NCI-H1048 (cell line): Measurements from ENCODE around the gene CRELD2.

ENCODE experiments used
- DNase-seq: peaks from one replicate; lab custom pipeline; 2025; lab: John Stamatoyannopoulos, UW

Gene CRELD2

DNA sequence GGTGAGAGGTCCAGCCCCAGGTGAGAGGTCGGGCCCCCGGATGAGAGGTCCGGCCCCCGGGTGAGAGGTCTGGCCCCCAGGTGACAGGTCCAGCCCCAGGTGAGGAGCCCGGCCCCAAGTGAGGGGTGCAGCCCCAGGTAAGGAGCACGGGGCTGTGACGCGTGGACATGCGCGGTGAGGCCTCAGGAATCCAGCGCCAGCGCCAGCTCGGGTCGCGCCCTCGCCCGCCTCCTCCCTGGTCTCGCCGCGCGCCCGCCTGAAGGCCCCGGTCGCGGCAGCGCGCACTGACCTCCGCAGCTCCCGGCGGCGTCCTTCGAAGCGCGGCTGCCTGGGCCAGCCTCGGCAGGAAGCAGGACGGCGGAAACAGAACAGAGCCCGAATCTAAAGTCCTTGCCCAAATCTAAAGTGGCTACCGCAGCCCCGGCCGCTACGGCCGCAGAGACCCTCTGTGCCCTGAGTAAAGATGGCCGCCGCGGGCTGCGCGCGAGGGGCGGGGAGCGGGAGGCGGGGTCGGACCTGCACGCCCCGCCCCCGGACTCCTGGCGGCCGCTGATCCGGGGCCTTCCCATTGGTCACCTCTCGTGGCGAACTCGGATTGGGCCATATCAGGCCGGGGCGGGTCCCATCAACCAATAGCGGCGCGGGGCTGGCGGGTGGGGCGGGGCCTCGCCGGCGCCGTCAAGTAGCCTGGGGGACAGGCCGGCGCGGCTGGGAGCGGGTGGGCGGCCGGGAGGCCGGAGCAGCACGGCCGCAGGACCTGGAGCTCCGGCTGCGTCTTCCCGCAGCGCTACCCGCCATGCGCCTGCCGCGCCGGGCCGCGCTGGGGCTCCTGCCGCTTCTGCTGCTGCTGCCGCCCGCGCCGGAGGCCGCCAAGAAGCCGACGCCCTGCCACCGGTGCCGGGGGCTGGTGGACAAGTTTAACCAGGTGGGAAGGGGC is at the start of gene CRELD2, which contains the start of gene ALG12:
Gene CRELD2 (plus strand): TSS at position 661 of the 937 bp plus-strand sequence. CDS start 136 bp downstream, at position 797.
Gene ALG12 (minus strand): TSS at position 465 of the 937 bp plus-strand sequence. CDS start 4,673 bp downstream, outside the sequence.
- peak; percentile 88 for DNase-seq

- no peak for DNase-seq
Observed at GRCh38 chr22:49869086-49869830, 49.2 kb upstream of the CRELD2 start.

DNA sequence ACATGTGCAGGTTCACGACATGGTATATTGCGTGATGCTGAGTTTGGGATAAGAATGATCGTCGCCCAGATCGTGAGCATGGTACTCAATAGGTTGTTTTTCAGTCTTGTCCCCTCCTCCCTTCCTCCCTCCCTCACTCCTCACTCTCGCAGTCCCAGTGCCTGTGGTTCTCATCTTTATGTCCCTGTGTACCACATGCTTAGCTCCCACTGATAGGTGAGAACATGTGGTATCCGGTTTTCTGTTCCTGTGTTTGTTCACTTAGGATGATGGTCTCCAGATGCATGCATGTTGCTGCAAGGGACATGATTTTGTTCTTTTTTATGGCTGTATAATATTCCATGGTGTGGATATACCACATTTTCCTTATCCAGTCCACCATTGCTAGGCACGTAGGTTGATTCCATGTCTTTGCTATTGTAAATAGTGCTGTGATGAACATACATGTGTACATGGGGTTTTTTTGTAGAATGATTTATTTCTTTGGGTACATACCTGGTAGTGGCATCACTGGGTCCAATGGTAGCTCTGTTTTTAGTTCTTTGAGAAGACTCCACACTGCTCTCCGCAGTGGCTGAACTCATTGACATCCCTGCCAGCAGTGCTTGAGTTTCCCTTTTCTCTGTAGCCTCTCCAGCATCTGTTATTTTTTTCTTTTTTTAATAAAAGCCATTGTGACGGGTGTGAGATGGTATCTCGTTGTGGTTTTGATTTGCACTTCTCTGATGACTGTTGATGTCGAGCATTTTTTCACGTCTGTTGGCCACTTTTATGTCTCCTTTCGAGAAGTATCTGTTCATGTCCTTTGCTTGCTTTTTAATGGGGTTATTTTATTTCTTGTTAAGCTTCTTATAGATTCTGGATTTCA is 48.4 kb upstream of the CRELD2 start:
- no peak for DNase-seq

DNA sequence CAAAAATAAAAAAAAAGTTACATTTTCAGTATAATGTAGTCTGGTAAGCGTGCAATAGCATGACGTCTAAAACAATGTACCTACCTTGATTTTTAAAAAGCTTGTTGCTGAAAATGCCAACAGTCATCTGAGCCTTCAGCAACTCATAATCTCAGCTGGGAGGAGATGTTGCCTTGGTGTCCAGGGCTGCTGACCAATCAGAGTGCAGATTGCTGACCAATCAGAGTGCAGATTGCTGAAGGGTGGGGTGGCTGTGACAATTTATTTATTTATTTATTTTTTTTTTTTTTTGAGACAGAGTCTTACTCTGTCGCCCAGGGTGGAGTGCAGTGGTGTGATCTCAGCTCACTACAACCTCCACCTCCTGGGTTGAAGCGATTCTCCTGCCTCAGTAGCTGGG is 47.0 kb upstream of the CRELD2 start:
- DNase-seq, result no peak

- no peak for DNase-seq
Observed at GRCh38 chr22:49872347-49872746, 46.1 kb upstream of the CRELD2 start.

GRCh38 chr22:49873228-49873940 is 45.0 kb upstream of the CRELD2 start:
- no peak for DNase-seq

GRCh38 chr22:49877642-49878041 is 40.8 kb upstream of the CRELD2 start:
- DNase-seq, result no peak

DNA sequence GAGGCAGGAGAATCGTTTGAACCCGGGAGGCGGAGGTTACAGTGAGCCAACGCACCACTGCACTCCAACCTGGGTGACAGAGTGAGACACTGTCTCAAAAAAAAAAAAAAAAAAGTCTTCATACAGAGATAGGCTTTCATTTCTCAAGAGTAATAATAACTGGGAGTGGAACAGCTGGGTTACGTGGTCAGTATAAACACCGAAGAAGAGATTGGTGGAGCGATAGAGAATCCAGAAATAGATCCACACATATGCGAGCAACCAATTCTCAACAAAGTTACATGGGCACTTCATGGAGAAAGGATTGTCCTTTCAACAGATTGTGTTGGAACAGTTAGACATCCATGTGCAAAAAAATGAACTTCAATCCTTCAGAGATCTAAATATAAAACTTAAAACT is 40.2 kb upstream of the CRELD2 start:
- no peak for DNase-seq

DNA sequence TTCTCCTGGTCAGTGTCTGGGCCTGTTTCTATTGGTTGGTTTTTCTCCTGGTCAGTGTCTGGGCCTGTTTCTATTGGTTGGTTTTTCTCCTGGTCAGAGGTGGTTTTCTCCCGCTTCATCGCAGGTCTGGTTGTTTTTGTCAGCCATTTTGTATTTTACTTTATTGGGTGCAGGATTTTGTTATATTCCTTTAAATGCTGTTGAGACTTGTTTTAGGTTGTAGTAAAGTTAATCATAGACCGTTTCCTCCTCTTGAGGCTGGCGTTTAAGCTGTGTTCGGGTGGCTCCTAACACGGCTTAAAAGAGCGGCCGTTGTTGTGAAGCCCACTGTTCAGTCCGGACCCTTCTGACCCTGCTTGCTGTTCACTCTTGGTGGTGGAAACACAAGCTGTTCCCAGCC is 38.6 kb upstream of the CRELD2 start:
- DNase-seq, result no peak

DNA sequence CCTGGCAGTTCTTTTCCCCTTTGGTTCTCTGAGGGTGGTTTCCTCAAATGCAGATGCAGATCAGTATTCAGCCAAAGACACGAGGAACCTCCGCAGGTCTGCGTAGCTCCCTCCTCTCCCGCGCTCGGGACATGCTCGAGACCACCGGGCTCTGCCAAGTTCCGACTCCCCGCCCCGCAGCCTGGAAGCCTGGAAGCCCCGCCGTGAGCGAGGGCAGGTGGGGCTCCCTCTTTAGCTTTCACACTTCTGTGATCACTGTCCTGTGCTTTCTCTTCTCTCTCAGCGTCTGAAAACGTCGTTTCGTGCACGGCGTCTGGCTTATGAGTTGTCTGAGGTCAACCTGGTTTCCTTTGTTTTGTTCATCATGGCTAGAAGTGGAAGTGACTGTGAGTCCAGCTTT is 38.2 kb upstream of the CRELD2 start:
- DNase-seq, result no peak

- DNase-seq, result no peak
Observed at GRCh38 chr22:49881856-49882255, 36.6 kb upstream of the CRELD2 start.

- no peak for DNase-seq
Observed at GRCh38 chr22:49882519-49883293, 35.7 kb upstream of the CRELD2 start.

DNA sequence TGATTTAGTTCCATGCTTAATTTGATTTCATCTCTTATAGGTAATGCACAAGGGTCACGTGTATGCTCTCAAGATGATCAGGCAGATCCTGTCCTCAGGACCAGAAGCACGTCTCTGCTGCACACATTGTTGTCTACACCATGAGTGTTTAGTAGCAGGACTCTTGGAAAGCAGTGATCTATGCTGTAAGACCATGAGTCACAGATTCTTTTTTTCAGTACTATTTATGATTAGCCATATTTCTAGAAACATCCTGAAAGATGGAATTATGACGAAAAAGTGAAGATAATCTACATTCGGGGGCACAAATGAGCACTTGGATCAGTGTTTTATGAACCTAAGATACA is 35.2 kb upstream of the CRELD2 start:
- DNase-seq, result no peak

DNA sequence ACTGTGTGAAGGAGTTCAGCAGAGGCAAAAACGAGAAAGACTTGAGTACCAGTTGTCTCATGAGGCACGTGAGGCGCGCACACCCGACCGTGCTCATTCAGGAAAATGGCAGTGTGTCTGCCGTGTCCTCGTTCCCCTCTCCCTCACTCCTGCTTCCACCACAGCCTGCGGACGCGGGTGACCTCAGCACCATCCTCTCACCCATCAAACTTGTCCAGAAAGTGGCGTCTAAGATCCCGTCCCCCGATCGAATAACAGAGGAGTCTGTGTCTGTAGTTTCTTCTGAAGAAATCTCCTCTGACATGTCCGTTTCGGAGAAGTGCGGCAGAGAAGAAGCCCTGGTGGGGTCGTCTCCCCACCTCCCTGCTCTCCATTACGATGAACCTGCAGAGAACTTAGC is 34.4 kb upstream of the CRELD2 start:
- DNase-seq, result no peak

DNA sequence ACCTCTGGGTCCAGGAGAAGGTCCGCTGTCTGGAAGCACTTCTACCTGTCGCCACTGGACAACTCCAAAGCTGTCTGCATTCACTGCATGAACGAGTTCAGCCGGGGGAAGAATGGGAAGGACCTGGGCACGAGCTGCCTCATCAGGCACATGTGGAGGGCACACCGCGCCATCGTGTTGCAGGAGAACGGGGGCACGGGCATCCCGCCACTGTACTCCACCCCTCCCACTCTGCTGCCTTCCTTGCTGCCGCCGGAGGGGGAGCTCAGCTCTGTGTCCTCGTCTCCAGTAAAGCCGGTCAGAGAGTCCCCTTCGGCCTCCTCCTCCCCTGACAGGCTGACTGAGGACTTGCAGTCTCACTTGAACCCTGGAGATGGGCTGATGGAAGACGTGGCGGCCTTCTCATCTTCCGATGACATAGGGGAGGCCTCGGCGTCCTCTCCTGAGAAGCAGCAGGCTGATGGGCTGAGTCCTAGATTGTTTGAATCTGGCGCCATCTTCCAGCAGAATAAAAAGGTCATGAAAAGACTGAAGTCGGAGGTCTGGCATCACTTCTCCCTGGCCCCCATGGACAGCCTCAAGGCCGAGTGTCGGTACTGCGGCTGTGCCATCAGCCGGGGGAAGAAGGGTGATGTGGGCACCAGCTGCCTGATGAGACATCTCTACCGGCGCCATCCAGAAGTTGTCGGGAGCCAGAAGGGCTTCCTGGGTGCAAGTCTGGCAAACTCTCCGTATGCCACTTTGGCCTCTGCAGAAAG is 33.8 kb upstream of the CRELD2 start:
- no peak for DNase-seq

- DNase-seq, result no peak
Observed at GRCh38 chr22:49885281-49885680, 33.2 kb upstream of the CRELD2 start.

GRCh38 chr22:49885881-49886280 is 32.6 kb upstream of the CRELD2 start:
- no peak for DNase-seq

GRCh38 chr22:49886346-49887063 is 31.9 kb upstream of the CRELD2 start:
- no peak for DNase-seq

- DNase-seq, result no peak
Observed at GRCh38 chr22:49887064-49887451, 31.4 kb upstream of the CRELD2 start.
